K562 (cell line): Measurements from ENCODE around the gene CAMK2A.

ENCODE experiments used
- MXI1 ChIP-seq: IDR thresholded peaks from 2 replicates; pipeline ENCODE4 v1.6.1; 2011; ENCODE audit warnings: low read depth, mild to moderate bottlenecking, improper control_type of control experiment, low read length
- NFE2L1 ChIP-seq: fragments of 450-650 bp; IDR thresholded peaks from 2 replicates; pipeline ENCODE4 v1.6.1; 2016; ENCODE audit warnings: missing genetic modification characterization, low read depth, mild to moderate bottlenecking, missing compliant biosample characterization, moderate library complexity, borderline replicate concordance
- POLR2A ChIP-seq: fragments of 450-650 bp; conservative IDR thresholded peaks from 2 replicates; pipeline ENCODE4 v1.6.1; 2016
- SREBF1 ChIP-seq: fragments of 150-350 bp; IDR thresholded peaks from 2 replicates; pipeline ENCODE4 v1.6.1; 2014; ENCODE audit warnings: antibody characterized with exemption, low read depth, low read length, borderline replicate concordance
- TARDBP ChIP-seq: fragments of 450-650 bp; IDR thresholded peaks from 2 replicates; pipeline ENCODE4 v1.6.1; 2016
- ZBTB17 ChIP-seq: fragments of 450-650 bp; formaldehyde crosslinking; IDR thresholded peaks from 2 replicates; pipeline ENCODE4 v1.4.0; 2020; ENCODE audit warnings: mild to moderate bottlenecking

GRCh38 chr5:150214289-150214688 is 75.3 kb downstream of the CAMK2A start:
- no peak for TF ChIP-seq SREBF1
- no peak for TF ChIP-seq NFE2L1
- no peak for TF ChIP-seq MXI1
- no peak for TF ChIP-seq POLR2A
- no peak for TF ChIP-seq ZBTB17 (CRISPR knock-in tag)
- no peak for TF ChIP-seq TARDBP
